Measurements from ENCODE around the gene EHBP1L1.

EHBP1L1 gene

GRCh38 chr11:65610404-65610803, 34.6 kb downstream of the EHBP1L1 start:
- Histone ChIP-seq H3K79me2 (ENCODE audit: insufficient read depth, low read length) (peaks cover 60% of the 10 kb centered on the region), H3K4me1 (ENCODE audit: insufficient read depth, low read length) (peaks cover 36% of the 10 kb centered on the region), H3K9me3 (ENCODE audit: insufficient read depth, low read length, severe bottlenecking) (no peaks in the 10 kb centered on the region), H4K20me1 (ENCODE audit: insufficient read depth, low read length) (peaks cover 20% of the 10 kb centered on the region), H3K27ac (ENCODE audit: low read length) (no peak overlapping the region), H2AFZ (ENCODE audit: low read depth, low read length) (no peak overlapping the region), H3K9ac (ENCODE audit: low read depth, low read length) (no peak overlapping the region), H3K4me3 (ENCODE audit: low read depth in 1 of 2, low read length in 2 of 2) (no peak overlapping the region), H3K36me3 (ENCODE audit: insufficient read depth, low read length) (peaks cover 70% of the 10 kb centered on the region), H3K27me3 (ENCODE audit: insufficient read depth, low read length, poor library complexity) (no peaks in the 10 kb centered on the region), H3K4me2 (ENCODE audit: insufficient read depth, low read length) (peak overlapping the region; percentile 86)
- DNase-seq (no peak), ATAC-seq (ENCODE audit: insufficient read depth, low read depth) (no peak)
- TF ChIP-seq CTCF (IDR thresholded peaks at IDR 0.05; ENCODE audit: borderline replicate concordance, extremely low read depth, low read length, poor library complexity, severe bottlenecking) (no peak), EZH2 (IDR thresholded peaks at IDR 0.05; ENCODE audit: borderline replicate concordance, low read depth, low read length, severe bottlenecking) (no peak)

GRCh38 chr11:65611028-65611757, 35.3 kb downstream of the EHBP1L1 start:
- Histone ChIP-seq H3K27ac (ENCODE audit: low read length) (peak overlapping the region; percentile 39), H3K9me3 (ENCODE audit: insufficient read depth, low read length, severe bottlenecking) (no peaks in the 10 kb centered on the region), H3K9ac (ENCODE audit: low read depth, low read length) (peak overlapping the region; percentile 84; the same call in 1 of the 2 replicates), H3K27me3 (ENCODE audit: insufficient read depth, low read length, poor library complexity) (no peaks in the 10 kb centered on the region), H2AFZ (ENCODE audit: low read depth, low read length) (no peak overlapping the region), H3K4me2 (ENCODE audit: insufficient read depth, low read length) (peak overlapping the region; percentile 86), H3K79me2 (ENCODE audit: insufficient read depth, low read length) (peaks cover 66% of the 10 kb centered on the region), H3K36me3 (ENCODE audit: insufficient read depth, low read length) (peaks cover 64% of the 10 kb centered on the region), H3K4me3 (ENCODE audit: low read depth in 1 of 2, low read length in 2 of 2) (peak overlapping the region in 1 of 2 experiments; percentile 99; a peak in 2 of 4 replicates), H4K20me1 (ENCODE audit: insufficient read depth, low read length) (peaks cover 18% of the 10 kb centered on the region), H3K4me1 (ENCODE audit: insufficient read depth, low read length) (peaks cover 37% of the 10 kb centered on the region)
- ATAC-seq (ENCODE audit: insufficient read depth, low read depth) (no peak), DNase-seq (no peak)
- TF ChIP-seq EZH2 (IDR thresholded peaks at IDR 0.05; ENCODE audit: borderline replicate concordance, low read depth, low read length, severe bottlenecking) (no peak), CTCF (IDR thresholded peaks at IDR 0.05; ENCODE audit: borderline replicate concordance, extremely low read depth, low read length, poor library complexity, severe bottlenecking) (no peak)

- H3K4me1 ChIP-seq (ENCODE audit: insufficient read depth, low read length): peaks cover 45% of the 10 kb centered on the region
- H2AFZ ChIP-seq (ENCODE audit: low read depth, low read length): no peak overlapping the region
- H3K36me3 ChIP-seq (ENCODE audit: insufficient read depth, low read length): peaks cover 65% of the 10 kb centered on the region
- DNase-seq (no peak), ATAC-seq (ENCODE audit: insufficient read depth, low read depth) (no peak)
- H3K79me2 ChIP-seq (ENCODE audit: insufficient read depth, low read length): peaks cover 74% of the 10 kb centered on the region
- peaks cover 26% of the 10 kb centered on the region for H4K20me1 ChIP-seq (ENCODE audit: insufficient read depth, low read length)
- no peak for TF ChIP-seq CTCF (IDR thresholded peaks at IDR 0.05; ENCODE audit: borderline replicate concordance, extremely low read depth, low read length, poor library complexity, severe bottlenecking)
- TF ChIP-seq EZH2 (IDR thresholded peaks at IDR 0.05; ENCODE audit: borderline replicate concordance, low read depth, low read length, severe bottlenecking): no peak
- peak overlapping the region; percentile 84 for H3K9ac ChIP-seq (ENCODE audit: low read depth, low read length)
- no peaks in the 10 kb centered on the region for H3K27me3 ChIP-seq (ENCODE audit: insufficient read depth, low read length, poor library complexity)
- H3K27ac ChIP-seq (ENCODE audit: low read length): peak overlapping the region; percentile 58
- no peaks in the 10 kb centered on the region for H3K9me3 ChIP-seq (ENCODE audit: insufficient read depth, low read length, severe bottlenecking)
- H3K4me3 ChIP-seq (ENCODE audit: low read depth in 1 of 2, low read length in 2 of 2): peak overlapping the region in 1 of 2 experiments; percentile 99; a peak in 2 of 4 replicates
- peak overlapping the region; percentile 86 for H3K4me2 ChIP-seq (ENCODE audit: insufficient read depth, low read length)
Measured at GRCh38 chr11:65611758-65612603, 36.1 kb downstream of the EHBP1L1 start.

Data from DND-41 (cell line).